ENCODE measurements around the gene CHRM2.
"Not testable (repeated sequence)": the region's sequence is repeated elsewhere in the genome, so short reads cannot be mapped to it uniquely, and the experiment has no call there.

The CHRM2 gene

DNA sequence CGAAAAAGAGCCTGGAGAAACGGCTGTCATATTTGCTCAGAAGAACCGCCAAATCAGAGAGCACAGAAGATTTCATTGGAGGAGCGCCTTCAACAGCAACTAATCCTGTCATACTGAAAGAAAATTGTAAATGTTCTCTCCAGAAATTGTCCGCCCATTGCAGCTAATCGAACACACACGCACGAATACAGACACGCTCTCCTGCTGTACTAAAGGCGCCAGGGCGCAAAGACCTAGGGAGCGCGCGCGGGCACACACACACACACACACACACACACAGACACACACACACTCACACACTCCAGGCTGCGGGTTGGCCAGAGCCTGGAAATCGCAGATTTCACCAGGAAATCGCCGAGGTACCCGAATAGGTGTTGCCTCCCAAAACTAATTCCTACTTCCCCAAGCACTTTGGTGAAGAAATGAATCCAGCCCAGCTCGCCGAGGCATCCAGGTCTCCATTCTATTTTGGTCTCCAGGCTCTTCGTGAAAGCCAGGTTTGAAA is at the start of gene CHRM2:
TSS of gene CHRM2 (plus strand) at position 157 of the 505 bp plus-strand sequence. CDS start 146,214 bp downstream, outside the sequence.
- DNase-seq: no peak

DNA sequence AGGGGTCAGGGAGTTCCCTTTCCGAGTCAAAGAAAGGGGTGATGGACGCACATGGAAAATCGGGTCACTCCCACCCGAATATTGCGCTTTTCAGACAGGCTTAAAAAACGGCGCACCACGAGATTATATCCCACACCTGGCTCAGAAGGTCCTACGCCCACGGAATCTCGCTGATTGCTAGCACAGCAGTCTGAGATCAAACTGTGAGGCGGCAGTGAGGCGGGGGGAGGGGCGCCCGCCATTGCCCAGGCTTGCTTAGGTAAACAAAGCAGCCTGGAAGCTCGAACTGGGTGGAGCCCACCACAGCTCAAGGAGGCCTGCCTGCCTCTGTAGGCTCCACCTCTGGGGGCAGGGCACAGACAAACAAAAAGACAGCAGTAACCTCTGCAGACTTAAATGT is 37.1 kb upstream of the CHRM2 start:
- not testable (repeated sequence) for DNase-seq

- peak; percentile 61 for DNase-seq
Observed at GRCh38 chr7:136845899-136846465, 22.5 kb upstream of the CHRM2 start.

GRCh38 chr7:136847858-136848257 is 20.6 kb upstream of the CHRM2 start:
- no peak for DNase-seq

DNA sequence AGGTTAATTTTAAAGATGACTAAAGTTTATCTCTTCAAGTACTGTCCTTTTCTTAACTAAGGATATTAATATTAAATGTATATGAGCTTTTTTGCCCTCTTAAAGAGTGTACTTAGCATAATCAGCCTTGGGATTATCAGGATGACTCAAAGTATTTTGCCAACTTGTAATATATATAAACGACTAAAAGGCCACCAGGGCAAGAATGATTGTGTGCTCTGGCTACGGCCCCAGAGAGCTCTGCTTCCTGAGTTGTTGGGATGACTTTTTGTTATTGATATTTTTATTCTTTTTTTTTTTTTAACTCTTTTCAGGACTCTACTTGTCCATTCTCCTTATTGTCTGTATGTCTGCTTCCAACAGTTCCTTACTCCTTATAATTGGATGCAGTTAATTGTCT is 14.8 kb upstream of the CHRM2 start:
- no peak for DNase-seq

GRCh38 chr7:136857573-136857972 is 10.9 kb upstream of the CHRM2 start:
- peak; percentile 69 for DNase-seq

DNA sequence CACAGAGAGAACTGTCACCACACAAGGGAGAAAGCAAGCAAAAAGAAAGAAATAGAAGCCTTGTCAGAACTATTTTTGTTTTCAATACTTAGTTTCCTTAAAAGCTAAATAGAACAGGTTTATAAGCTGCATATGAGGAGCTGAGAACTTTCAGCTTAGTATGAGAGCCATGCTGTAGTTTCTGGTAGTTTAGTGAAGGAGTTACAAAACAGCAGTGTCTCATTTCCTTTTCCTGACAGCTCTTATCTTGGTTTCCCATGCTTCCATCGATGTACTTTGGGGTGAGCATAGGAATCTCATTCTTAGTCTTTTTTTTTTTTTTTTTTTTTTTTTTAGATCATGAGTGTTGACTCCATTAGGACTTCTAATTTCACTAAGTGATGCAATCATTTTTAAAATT is 8.6 kb upstream of the CHRM2 start:
- peak; percentile 47 for DNase-seq

DNA sequence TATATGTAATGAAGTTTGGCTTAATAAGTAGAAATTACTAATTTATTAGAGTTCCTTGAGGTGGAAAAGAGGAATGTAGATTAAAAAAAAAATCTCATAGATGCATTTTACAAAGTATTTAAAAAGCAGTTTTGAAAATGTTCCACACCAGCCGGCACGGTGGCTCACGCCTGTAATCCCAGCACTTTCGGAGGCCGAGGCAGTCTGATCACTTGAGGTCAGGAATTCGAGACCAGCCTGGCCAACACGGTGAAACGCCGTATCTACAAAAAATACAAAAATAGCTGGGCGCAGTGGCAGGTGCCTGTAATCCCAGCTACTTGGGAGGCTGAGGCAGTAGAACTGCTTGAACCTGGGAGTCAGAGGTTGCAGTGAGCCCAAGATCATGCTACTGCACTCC is 3.2 kb upstream of the CHRM2 start:
- no peak for DNase-seq

GRCh38 chr7:136865777-136866176 is 2.7 kb upstream of the CHRM2 start:
- DNase-seq: no peak

GRCh38 chr7:136869001-136869961 is 829 bp downstream of the CHRM2 start:
- DNase-seq: peak; percentile 33

- peak; percentile 26 for DNase-seq
Observed at GRCh38 chr7:136869991-136870865, 1.8 kb downstream of the CHRM2 start.

DNA sequence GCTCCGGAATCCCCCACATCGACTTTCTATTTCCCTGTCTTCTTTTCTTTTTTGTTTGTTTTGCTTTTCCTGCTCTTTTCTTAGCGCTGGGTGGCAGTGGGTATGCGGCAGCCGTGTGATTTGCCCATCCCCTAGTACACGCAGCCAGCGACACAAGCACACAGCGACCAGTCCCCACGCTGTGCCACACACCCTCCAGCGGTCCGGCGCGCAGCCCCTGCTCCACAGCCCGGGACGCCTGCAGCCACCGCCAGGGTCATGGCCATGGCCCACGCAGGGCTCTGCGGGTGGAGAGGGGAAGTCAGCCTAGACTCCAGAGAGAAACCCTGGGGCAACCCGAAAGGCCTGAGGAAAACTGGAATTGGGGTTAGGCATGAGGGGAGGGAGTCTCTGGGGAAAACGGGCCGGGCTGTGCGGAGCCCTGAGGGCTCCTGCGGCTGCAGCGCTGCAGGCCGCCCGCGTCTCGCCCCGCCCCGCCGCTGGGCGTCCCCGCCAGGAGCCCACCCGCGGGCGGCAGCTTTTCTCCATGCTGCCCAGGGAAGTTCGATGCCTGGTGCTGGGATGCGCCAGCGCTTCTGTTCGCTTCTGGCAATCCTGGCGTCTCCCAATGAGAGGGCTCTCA is 2.5 kb downstream of the CHRM2 start:
- no peak for DNase-seq

DNA sequence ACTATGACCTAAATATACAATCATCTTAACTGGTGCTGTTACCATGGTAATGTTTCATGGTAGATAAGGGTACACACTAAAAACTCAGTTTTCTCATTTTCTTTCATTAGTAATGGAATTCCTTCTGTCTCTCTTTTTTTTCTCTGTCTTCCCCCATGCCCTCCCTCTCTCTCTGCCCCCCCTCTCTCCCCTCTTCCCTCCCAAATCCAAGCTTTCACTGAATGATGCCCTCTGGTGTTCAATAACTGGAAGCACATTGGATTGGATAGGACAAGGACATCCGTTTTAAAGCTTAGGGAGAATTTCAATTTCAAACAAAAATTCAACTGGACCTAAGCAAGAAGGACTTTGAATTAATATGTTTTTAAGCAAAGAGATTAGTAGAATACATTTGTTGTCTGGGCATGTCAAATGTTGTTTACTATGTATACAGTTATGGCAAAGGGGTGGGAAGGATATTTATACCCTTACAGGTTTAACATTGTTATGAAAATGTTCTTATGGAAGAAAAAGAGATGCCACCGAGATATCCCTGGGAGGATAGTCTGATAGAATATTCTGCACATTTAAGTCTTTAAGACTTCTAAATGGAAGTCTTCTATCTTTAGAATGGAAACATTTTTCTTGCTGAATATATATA is 6.1 kb downstream of the CHRM2 start:
- DNase-seq: peak; percentile 48

DNA sequence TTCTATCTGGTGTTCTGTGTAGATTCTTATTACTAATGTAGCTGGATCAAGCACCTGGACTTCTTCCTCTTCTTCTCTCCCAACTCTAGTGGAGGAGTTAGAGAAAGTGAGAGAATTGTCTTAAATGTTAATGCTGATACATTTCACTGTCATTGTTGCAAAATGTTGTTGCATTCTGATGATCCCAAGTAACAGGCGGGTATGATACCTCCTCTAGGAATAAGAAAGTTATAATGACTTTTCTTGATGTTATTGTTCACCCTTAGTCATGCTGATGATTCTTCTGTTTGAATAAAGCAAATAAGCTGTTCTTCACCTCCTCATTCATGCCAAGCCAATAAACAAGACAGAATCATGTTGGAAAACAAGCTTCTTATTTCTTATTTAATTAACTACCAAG is 9.1 kb downstream of the CHRM2 start:
- no peak for DNase-seq

- DNase-seq: no peak
Observed at GRCh38 chr7:136877990-136878389, 9.5 kb downstream of the CHRM2 start.

DNA sequence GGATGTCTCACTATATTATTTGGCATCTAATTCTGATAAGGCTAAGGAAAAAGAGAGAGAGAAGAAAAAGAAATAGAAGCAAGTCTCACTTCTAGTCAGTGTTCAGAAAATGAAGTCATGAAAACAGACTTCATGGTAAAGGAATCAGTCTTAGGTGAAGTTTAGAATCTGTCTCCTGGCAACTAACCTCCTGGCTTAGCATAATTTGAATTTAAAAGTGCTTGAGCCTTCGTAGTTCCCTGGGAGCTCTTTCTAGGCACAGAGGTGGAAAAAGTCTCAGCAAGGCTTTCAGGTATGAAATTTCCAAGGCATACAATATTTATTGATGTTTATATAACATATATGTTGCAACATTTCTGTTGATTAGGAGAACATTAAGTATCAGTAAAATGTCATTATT is 10.4 kb downstream of the CHRM2 start:
- DNase-seq: no peak

- DNase-seq: peak; percentile 47
Observed at GRCh38 chr7:136883046-136883445, 14.6 kb downstream of the CHRM2 start.

DNA sequence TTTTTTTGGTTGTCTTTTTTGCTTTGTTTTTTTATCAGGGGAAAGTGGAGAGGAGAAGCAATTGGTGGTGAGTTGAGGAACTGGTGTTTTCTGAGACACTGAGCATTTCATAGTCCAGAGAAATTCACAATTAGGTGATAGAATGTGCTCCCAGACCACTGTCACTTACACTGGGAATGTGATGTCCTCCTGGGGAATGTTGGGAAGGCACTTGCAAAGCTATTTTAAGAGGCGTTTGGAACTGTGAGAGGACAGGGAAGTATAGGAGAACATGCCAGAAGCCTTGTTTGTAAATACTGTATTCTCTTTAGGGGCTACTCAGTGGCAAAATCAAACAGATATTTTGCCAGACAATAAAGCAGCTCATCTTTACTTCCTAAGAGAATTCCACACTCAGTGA is 16.0 kb downstream of the CHRM2 start:
- no peak for DNase-seq

GRCh38 chr7:136887317-136887716 is 18.9 kb downstream of the CHRM2 start:
- no peak for DNase-seq

DNA sequence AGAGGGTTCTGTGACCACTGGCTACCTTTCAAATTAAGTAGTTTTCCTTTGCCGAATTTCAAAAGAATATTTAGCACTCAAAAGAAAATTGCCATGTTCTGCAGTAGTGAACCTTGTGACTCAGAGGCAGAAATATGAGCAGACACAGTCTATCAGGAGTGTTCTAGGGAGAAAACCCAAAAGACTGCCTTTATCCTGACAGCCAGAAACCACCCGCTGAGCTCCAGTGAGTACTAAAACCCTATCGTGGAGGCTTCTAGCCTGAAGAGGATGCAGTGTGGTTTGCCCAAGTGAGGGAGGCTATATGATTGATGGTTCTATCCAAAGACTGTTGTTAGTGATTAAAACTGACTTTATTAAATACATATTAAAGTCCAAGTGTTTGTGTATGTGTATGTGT is 21.9 kb downstream of the CHRM2 start:
- peak; percentile 84 for DNase-seq

DNA sequence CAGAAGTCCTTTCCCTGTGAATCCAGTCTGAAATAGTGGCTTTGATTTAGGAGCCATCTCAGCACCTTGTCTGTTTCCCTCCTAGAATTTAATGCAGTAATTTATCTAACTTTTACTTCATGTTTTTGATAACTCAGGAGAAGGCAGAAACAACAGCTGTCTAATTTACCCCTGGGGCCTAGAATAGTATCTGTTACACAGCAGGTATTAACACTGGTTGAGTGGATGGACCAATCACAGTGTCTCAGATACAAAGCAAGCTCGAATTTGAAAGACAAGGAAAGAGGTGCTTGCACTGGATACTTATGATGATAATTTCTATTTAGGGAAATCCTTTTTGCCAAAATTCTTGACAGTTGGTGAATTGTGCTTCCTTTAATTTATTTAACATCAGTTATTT is 23.4 kb downstream of the CHRM2 start:
- no peak for DNase-seq

- no peak for DNase-seq
Observed at GRCh38 chr7:136894789-136895188, 26.3 kb downstream of the CHRM2 start.
